NCI-H187 (cell line): ENCODE measurements around the gene TAS1R2.
"Not testable (repeated sequence)": the region's sequence is repeated elsewhere in the genome, so short reads cannot be mapped to it uniquely, and the experiment has no call there.

Experiments
- DNase-seq, 2 experiments: peaks; one replicate each; lab custom pipeline; 2025; lab: John Stamatoyannopoulos, UW

The TAS1R2 gene

GRCh38 chr1:18883636-18884418 is 24.4 kb upstream of the TAS1R2 start:
- no peak for DNase-seq

- DNase-seq, result no peak
Observed at GRCh38 chr1:18883079-18883478, 23.6 kb upstream of the TAS1R2 start.

GRCh38 chr1:18882486-18882885 is 23.0 kb upstream of the TAS1R2 start:
- DNase-seq, result no peak

GRCh38 chr1:18881642-18882431 is 22.4 kb upstream of the TAS1R2 start:
- no peak for DNase-seq

- DNase-seq, result no peak
Observed at GRCh38 chr1:18881164-18881563, 21.7 kb upstream of the TAS1R2 start.

- no peak for DNase-seq
Observed at GRCh38 chr1:18880585-18880984, 21.1 kb upstream of the TAS1R2 start.

GRCh38 chr1:18879791-18880309 is 20.4 kb upstream of the TAS1R2 start:
- DNase-seq, result no peak

GRCh38 chr1:18879215-18879790 is 19.8 kb upstream of the TAS1R2 start:
- no peak for DNase-seq

GRCh38 chr1:18878538-18879214 is 19.2 kb upstream of the TAS1R2 start:
- DNase-seq, result no peak

GRCh38 chr1:18877282-18877681 is 17.8 kb upstream of the TAS1R2 start:
- DNase-seq, result no peak

GRCh38 chr1:18876210-18876609 is 16.8 kb upstream of the TAS1R2 start:
- DNase-seq, result no peak

GRCh38 chr1:18875796-18876128 is 16.3 kb upstream of the TAS1R2 start:
- no peak for DNase-seq

- peak; percentile 57 to 62 for DNase-seq
Observed at GRCh38 chr1:18875107-18875795, 15.8 kb upstream of the TAS1R2 start.

GRCh38 chr1:18874600-18874999 is 15.1 kb upstream of the TAS1R2 start:
- DNase-seq, result no peak

- DNase-seq, result no peak
Observed at GRCh38 chr1:18874036-18874435, 14.6 kb upstream of the TAS1R2 start.

GRCh38 chr1:18872071-18872611 is 12.7 kb upstream of the TAS1R2 start:
- DNase-seq, result no peak

- DNase-seq, result no peak
Observed at GRCh38 chr1:18871401-18872070, 12.1 kb upstream of the TAS1R2 start.

- no peak for DNase-seq
Observed at GRCh38 chr1:18870957-18871356, 11.5 kb upstream of the TAS1R2 start.

GRCh38 chr1:18870595-18870865 is 11.1 kb upstream of the TAS1R2 start:
- not testable (repeated sequence) for DNase-seq

GRCh38 chr1:18869847-18870594 is 10.6 kb upstream of the TAS1R2 start:
- DNase-seq, result no peak
